K562 (cell line): ENCODE data around the gene DCLK1. TPM values are rescaled to one million over a fixed set of nuclear protein-coding genes. Genes with fewer than 3 reads are reported as not detected.

ENCODE experiments used
- ATAC-seq: fragments of 200-7000 bp; cut with Tn5 transposase; 3 replicates; pipeline ENCODE4 v1.9.1; 2020; ENCODE audit warnings: moderate library complexity
- BruUV-seq: library from RNA; stranded (reverse); fragments of 400-500 nt; replicated peaks from 2 replicates; lab custom pipeline; 2021; lab: Mats Ljungman, UMichigan
- CTCF ChIA-PET: fragments of 300-600 bp; formaldehyde crosslinking; extraction: SDS; loops from one replicate; lab custom pipeline; 2021; ENCODE audit warnings: low intra/inter-chr PET ratio; lab: Yijun Ruan, JAX
- POLR2A ChIA-PET: fragments of 300-600, 350-650 bp; sonication (Branson Sonifier 250); formaldehyde crosslinking; extraction: SDS; loops from one replicate; lab custom pipeline; 2021; ENCODE audit warnings: antibody characterized with exemption, inconsistent platforms; lab: Yijun Ruan, JAX
- DNase-seq, 4 experiments: peaks; one replicate each; pipeline versions ENCODE4 v3.0.0 to v3.0.0-alpha.2; 2011 to 2018; ENCODE audit warnings: low spot score in 3 of 4, mixed read lengths in 3 of 4; ENCODE audit errors: extremely low read depth in 1 of 4
- FAIRE-seq: peaks from 2 replicates; lab custom pipeline; 2011; peaks lifted over from hg19 to GRCh38; lab: Jason Lieb, UNC
- H2AFZ ChIP-seq: 2 replicates; pipeline ENCODE4 v1.6.0; 2011; ENCODE audit warnings: low read depth, low read length, control low read depth, inconsistent platforms
- H3K27ac ChIP-seq: fragments of 200-600 bp; 3 replicates; pipeline ENCODE4 v1.8.0; 2011; ENCODE audit warnings: low read depth, mild to moderate bottlenecking, control low read depth, inconsistent platforms, low read length, moderate library complexity, mixed read lengths; ENCODE audit errors: extremely low read depth
- H3K27me3 ChIP-seq, 2 experiments: fragments of 300-600 bp in 1 of 2; 2 replicates in 1 of 2; 3 replicates in 1 of 2; pipeline versions ENCODE4 v1.6.0 to v1.8.0; 2011; ENCODE audit warnings: inconsistent platforms in 2 of 2, low read length in 2 of 2, mild to moderate bottlenecking in 1 of 2, mixed read lengths in 1 of 2, moderate library complexity in 1 of 2; ENCODE audit not compliant: control insufficient read depth in 2 of 2, insufficient read depth in 2 of 2
- H3K36me3 ChIP-seq: fragments of 300-600 bp; 3 replicates; pipeline ENCODE4 v1.8.0; 2011; ENCODE audit warnings: mild to moderate bottlenecking, low read length, inconsistent platforms; ENCODE audit not compliant: control insufficient read depth, insufficient read depth
- H3K4me1 ChIP-seq, 2 experiments: fragments of 200-600 bp in 1 of 2; replicated peaks in 1 of 2; 2 replicates in 1 of 2; 3 replicates in 1 of 2; pipeline versions ENCODE4 v1.5.1 to v1.8.0; 2011; ENCODE audit warnings: inconsistent platforms in 2 of 2, low read length in 2 of 2, mild to moderate bottlenecking in 1 of 2, mixed read lengths in 1 of 2, moderate library complexity in 1 of 2; ENCODE audit not compliant: control insufficient read depth in 2 of 2, insufficient read depth in 2 of 2
- H3K4me2 ChIP-seq: 2 replicates; pipeline ENCODE4 v1.6.1; 2011; ENCODE audit warnings: low read length, control low read depth, inconsistent platforms, mixed read lengths; ENCODE audit not compliant: insufficient read depth
- H3K4me3 ChIP-seq: fragments of 200-600 bp; sonication (generic), shearing (Covaris generic); 2 replicates; pipeline ENCODE4 v1.5.1; 2016; ENCODE audit warnings: control low read depth, inconsistent platforms
- H3K79me2 ChIP-seq: fragments of 200-600 bp; 3 replicates; pipeline ENCODE4 v1.8.0; 2011; ENCODE audit warnings: low read length, inconsistent platforms; ENCODE audit not compliant: control insufficient read depth, insufficient read depth
- H3K9ac ChIP-seq, 2 experiments: 2 replicates each; pipeline versions ENCODE4 v1.6.0 to v1.6.1; 2011; ENCODE audit warnings: low read depth in 2 of 2, low read length in 2 of 2, control low read depth in 1 of 2, inconsistent platforms in 1 of 2, mild to moderate bottlenecking in 1 of 2, mixed read lengths in 1 of 2; ENCODE audit not compliant: insufficient read depth in 1 of 2
- H3K9me1 ChIP-seq: one replicate; pipeline ENCODE4 v1.6.0; 2011; ENCODE audit warnings: inconsistent platforms, mild to moderate bottlenecking, low read length, moderate library complexity; ENCODE audit not compliant: control insufficient read depth, insufficient read depth
- H3K9me3 ChIP-seq: replicated peaks from 2 replicates; pipeline ENCODE4 v1.5.1; 2011; ENCODE audit warnings: low read depth, low read length, inconsistent platforms; ENCODE audit not compliant: control insufficient read depth, insufficient read depth
- H4K20me1 ChIP-seq: replicated peaks from 2 replicates; pipeline ENCODE4 v1.6.1; 2011; ENCODE audit warnings: low read length, inconsistent platforms, mixed read lengths; ENCODE audit not compliant: control insufficient read depth, insufficient read depth
- ELF2 ChIP-seq: fragments of 250-450 bp; sonication (Bioruptor Pico); IDR thresholded peaks from 2 replicates; pipeline ENCODE4 v1.5.0; 2021; ENCODE audit warnings: mild to moderate bottlenecking
- GTF2A2 ChIP-seq: IDR thresholded peaks from 2 replicates; pipeline ENCODE4 v1.6.1; 2016; ENCODE audit warnings: mild to moderate bottlenecking, missing genetic modification characterization, missing compliant biosample characterization
- MBD2 ChIP-seq: sonication (generic); IDR thresholded peaks from 2 replicates; pipeline ENCODE4 v1.6.1; 2016; ENCODE audit warnings: low read depth, borderline replicate concordance
- MEIS2 ChIP-seq: fragments of 450-650 bp; IDR thresholded peaks from 2 replicates; pipeline ENCODE4 v1.6.1; 2014; ENCODE audit warnings: mild to moderate bottlenecking; ENCODE audit not compliant: partially characterized antibody
- WGBS: fragments of 100-300 bp; shearing (Covaris generic); methylation state at CpG from one replicate; pipeline ENCODE4 v1.1.6; 2016; ENCODE audit warnings: low coverage, mixed read lengths; ENCODE audit not compliant: insufficient coverage; ENCODE audit errors: missing lambda C conversion rate; 5-methylcytosine and 5-hydroxymethylcytosine counted together
- in situ Hi-C: fragments of 300-500 bp; cut with MboI; formaldehyde crosslinking; loops from 4 replicates; pipeline ENCODE4 v1.15.0; 2018; ENCODE audit warnings: inconsistent platforms, mixed read lengths
- intact Hi-C: fragments of 100-400 bp; cut with micrococcal nuclease; formaldehyde crosslinking; loops from 2 replicates; pipeline ENCODE4 v1.14.2; 2022
- polyA plus RNA-seq, 8 experiments: library from polyadenylated mRNA; depleted of rRNA in 4 of 8; stranded (reverse) in 5 of 8; unstranded in 3 of 8; fragments of >200 nt; fragmentation: Nextera tagmentation in 2 of 8; fragmentation: Illumina TruSeq in 1 of 8; extraction: Ambion mirVana in 2 of 8; extraction: Trizol in 1 of 8; gene quantifications; 2 replicates each; pipeline versions ENCODE4 v1.2.1 to v1.2.3, GENCODE V29; 2011 to 2014; ENCODE audit warnings: inconsistent platforms in 1 of 8, missing spikeins in 1 of 8
- total RNA-seq, 7 experiments: library from RNA; depleted of rRNA in 6 of 7; stranded (reverse); fragments of >200 nt in 6 of 7; fragmentation: Illumina TruSeq in 2 of 7; extraction: Trizol in 2 of 7; gene quantifications; 2 replicates each; pipeline versions ENCODE4 v1.2.1 to v1.2.3, GENCODE V29; 2011 to 2021; ENCODE audit warnings: low replicate concordance in 1 of 7
- TF ChIP-seq, protein P1 (sequence below): fragments of 250-450 bp; sonication (Bioruptor Pico); IDR thresholded peaks from 2 replicates; pipeline ENCODE4 v1.4.0; 2020; ENCODE audit warnings: mild to moderate bottlenecking
- TF ChIP-seq, protein P2 (sequence below): sonication (generic); formaldehyde crosslinking; IDR thresholded peaks from 2 replicates; pipeline ENCODE4 v1.8.0; 2022; ENCODE audit warnings: mild to moderate bottlenecking, missing genetic modification reagents

Gene DCLK1
- total and polyA plus RNA-seq, 9 of the 15 experiments (the other 6 are each of a cell fraction or from before 2014, with no cell fraction given), result 0.07 TPM; not detected in 8

DNA sequence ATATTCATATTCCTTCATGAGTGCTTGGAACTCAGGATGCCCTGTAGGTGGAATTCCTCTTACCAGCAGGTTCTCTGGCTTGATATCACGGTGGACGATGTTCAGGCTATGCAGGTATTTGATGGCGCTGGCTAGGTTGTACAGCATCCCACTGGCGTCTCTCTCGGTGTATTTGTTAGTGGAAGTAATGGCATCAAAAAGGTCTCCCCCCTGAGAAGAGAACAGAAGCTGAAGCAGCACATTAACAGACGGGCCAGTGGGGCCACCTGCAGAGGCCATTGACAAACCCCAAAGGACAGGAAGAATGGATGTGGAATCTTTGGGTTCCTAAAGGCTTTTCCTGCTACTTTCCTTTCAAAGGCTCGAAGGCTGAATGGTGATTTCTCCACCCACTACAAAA is 308.5 kb downstream of the DCLK1 start:
- no TSS peak for BruUV-seq
- H3K4me3 ChIP-seq, result no peak overlapping the region
- H2AFZ ChIP-seq, result no peak overlapping the region
- H3K4me1 ChIP-seq, result no peaks in the 10 kb centered on the region
- ChIA-PET POLR2A (no interaction called here), CTCF (no interaction called here)
- H3K9me3 ChIP-seq, result no peaks in the 10 kb centered on the region
- no peaks in the 10 kb centered on the region for H3K9me1 ChIP-seq
- no peak overlapping the region for H3K27ac ChIP-seq
- no peaks in the 10 kb centered on the region for H3K36me3 ChIP-seq
- ATAC-seq (no peak), FAIRE-seq (no peak), DNase-seq (no peak)
- WGBS, result 4% methylated on average over 5 of the region's 7 CpGs
- TF ChIP-seq ELF2 (CRISPR knock-in tag) (no peak), MBD2 (no peak), GTF2A2 (tag) (no peak), MEIS2 (no peak)
- TF ChIP-seq, protein P1, sequence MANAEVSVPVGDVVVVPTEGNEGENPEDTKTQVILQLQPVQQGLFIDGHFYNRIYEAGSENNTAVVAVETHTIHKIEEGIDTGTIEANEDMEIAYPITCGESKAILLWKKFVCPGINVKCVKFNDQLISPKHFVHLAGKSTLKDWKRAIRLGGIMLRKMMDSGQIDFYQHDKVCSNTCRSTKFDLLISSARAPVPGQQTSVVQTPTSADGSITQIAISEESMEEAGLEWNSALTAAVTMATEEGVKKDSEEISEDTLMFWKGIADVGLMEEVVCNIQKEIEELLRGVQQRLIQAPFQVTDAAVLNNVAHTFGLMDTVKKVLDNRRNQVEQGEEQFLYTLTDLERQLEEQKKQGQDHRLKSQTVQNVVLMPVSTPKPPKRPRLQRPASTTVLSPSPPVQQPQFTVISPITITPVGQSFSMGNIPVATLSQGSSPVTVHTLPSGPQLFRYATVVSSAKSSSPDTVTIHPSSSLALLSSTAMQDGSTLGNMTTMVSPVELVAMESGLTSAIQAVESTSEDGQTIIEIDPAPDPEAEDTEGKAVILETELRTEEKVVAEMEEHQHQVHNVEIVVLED (CRISPR knock-in tag), result no peak
- TF ChIP-seq, protein P2, sequence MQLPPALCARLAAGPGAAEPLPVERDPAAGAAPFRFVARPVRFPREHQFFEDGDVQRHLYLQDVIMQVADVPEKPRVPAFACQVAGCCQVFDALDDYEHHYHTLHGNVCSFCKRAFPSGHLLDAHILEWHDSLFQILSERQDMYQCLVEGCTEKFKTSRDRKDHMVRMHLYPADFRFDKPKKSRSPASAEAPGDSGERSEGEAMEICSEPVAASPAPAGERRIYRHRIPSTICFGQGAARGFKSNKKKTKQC (CRISPR knock-in tag), result no peak
- H4K20me1 ChIP-seq, result no peaks in the 10 kb centered on the region
- H3K27me3 ChIP-seq, result no peaks in the 10 kb centered on the region
- no peak overlapping the region for H3K4me2 ChIP-seq
- no peaks in the 10 kb centered on the region for H3K79me2 ChIP-seq
- in situ Hi-C loops (no loop called here), intact Hi-C loops (no loop called here)
- H3K9ac ChIP-seq, result no peak overlapping the region
